Stimulated activated CD8-positive, alpha-beta memory T cell treated with anti-CD3 and anti-CD28 coated beads, Interleukin-15, amount 100 ng/mL, for 48 hours (primary cell): ENCODE data around the gene EFR3B.

Source experiments
- DNase-seq, 2 donors: peaks; one replicate each; pipeline ENCODE4 v3.0.0-alpha.2; 2020; ENCODE audit warnings: low read depth in 2 of 2

The EFR3B gene

DNA sequence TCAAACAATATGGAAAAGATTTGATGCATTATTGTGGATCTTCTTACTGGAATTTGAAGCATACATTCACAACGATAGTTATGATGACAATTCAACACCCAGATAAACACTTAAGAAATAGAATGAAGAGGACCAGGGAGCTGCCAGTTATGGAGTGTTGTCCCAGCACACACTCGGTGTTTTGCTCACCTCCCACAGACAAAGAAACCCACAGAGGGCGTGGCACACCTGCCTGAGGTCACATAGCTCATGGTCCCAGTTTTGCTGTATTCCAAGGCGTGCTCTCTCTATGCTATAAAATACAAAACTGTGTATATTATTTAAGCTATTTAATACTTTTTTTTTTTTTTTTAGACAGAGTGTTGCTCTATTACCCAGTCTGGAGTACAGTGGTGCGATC lies 31.1 kb downstream of the EFR3B start:
- DNase-seq = no peak

DNA sequence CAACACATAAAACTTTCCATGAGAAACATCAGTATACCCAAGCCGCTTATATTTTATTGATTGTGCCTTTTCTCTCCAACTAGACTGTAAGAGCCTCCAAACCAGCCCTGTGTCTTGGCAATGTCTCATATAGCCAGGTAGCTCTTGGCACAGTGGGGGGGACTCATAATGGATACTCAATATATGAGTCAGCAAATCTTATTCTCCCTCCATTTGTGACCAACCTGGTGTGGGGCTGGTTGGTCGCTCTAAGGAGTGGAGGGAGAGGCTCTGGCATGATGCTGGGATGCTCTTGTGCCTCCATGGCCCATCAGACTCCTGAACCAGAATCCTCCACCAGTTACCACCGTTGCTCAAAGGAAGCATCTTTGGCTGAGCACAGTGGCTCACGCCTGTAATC lies 32.0 kb downstream of the EFR3B start:
- no peak for DNase-seq

DNA sequence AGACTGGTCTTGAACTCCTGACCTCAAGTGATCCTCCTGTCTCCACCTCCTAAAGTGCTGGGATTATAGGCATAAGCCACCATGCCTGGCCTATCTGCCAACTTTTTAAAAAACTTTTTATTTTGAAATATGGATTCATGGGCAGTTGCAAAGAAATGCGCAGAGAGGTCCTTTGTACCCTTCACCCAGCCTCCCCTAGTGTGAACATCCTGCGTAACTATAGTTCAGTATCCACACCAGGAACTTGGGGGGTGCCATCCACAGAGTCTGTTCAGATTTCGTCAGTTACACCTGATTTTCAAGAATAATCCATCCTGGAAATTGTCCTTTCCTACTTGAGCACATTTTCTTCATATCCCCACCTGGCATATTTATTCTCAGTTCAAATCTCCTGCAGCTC lies 33.0 kb downstream of the EFR3B start:
- DNase-seq = no peak

DNA sequence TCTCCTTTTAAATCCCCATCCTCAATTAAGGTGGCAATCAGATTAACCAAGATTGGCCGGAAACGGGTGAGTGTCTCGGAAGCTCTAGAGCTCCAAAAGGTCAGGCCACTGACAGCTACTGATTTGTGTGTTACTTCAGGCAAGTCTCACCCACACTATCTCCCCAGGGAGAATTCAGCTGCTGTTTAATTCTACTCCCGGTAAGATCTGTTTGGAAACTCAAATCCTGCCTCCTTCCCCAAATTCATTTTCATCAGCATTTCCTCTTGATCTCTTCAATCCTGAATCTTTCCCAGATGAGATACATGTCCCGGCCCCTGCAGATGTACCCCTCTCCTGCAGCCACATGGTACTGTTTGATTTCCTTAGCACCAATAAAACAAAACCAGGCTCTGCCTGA lies 34.9 kb downstream of the EFR3B start:
- DNase-seq = no peak

DNA sequence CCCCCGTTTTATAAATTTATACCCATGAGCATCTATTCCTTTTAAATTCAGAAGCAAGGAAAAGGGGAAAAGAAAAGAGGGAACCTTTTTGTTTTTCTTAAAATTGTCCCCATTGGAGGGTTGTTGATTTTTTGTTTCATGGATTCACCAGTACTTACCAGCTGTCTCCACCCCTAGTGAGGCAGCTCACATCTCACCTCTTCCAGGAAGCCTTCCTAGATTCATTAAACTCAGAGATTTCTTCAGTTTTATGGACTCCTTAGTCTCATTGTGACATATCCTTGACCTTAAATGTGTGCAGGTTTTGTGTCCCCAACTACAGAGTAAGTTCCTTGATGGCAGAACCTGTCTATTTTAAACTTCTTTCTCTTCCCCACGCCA lies 35.9 kb downstream of the EFR3B start:
- no peak for DNase-seq

DNA sequence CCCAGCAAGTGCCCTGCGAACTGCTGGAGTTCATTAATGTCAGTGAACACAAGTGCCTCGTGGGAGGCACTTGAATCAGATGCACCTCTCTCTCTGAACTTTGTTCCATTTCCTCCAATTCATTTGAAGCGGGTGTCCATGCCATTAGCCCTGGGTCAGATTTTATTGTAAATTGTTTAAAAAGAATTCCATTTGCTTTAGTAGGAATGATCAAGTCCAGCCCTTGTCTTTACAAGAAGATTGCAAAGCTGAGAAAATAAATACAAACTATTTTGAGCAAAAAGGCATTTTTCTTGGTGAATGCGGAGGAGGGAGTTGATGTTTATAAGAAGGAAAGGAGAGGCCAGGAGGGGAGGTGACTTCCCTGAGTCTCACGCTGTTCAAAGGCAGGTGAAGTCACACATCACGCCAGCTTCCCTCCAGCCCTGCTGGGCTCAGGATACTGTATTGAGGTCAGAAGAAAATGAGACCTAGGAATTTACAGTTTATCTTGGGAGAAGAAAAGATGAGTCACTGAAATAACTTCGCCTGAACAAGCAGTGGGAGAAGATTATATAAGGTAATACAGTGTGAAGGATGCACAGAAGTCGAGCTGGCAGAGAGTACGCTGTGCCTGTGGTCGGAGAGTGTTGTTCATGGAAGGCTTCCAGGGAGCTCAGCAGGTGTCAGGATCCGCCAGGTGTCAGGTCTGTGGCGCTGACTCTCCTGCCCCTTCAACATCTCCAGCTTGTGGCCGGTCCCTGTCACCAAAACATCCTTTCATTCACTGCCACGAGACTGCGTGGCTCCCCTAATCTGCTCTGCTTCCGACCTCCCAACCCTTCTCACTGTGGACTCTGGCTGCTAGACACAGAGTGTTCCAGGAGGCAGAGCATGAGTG lies 36.5 kb downstream of the EFR3B start:
- DNase-seq = no peak

DNA sequence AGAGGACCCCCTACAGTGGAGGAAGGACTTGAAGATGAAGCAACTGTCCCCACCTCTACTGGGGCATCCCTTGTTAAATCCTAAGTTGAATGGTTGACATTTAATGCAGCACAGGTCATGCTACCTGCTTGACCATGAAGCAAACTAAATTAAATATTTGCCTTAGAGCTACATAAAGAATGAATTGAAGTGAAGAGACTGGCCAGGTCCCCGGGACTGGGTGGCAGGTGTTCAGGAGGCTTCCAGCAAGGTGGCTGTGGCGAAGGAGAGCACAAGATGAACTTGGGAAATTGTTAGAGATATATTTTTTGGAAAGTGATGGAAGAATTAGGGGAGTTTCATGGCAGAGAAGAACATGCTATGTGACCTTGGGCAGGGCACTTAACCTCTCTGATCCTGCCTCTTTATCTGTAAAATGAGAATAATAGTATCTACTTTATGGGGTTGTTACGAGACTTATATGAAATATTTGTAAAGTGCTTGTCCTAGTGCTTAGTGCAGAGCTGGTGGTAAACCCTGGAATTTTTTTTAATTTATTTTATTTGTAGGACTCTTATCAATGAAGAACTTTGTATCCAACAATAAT lies 37.3 kb downstream of the EFR3B start:
- no peak for DNase-seq

DNA sequence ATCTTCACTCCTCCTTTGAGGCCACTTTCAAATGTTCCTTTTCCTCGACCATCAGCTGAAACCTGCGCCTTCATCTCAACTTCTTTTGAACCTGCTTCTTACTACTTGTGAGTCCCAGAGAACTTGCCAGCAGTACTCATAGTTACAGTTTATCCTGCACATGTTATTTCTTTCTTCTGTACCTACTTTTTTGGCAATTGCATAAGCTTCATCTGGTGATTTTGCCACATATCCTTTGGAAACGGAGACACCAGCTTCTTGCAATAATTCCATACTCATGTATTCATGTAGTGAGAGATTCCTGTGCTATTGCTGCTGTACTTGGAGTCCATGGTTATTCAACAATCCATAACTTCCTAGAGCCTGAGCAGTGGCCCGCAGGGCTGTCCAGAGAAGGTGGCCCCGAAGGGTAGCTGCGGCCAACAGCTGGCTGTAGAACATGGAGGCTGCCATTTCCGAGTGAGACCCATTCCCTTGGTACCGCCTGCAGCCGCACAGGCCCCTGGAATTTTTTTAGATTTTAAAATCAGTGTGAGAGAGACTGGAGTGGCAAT lies 39.4 kb downstream of the EFR3B start:
- no peak for DNase-seq

DNA sequence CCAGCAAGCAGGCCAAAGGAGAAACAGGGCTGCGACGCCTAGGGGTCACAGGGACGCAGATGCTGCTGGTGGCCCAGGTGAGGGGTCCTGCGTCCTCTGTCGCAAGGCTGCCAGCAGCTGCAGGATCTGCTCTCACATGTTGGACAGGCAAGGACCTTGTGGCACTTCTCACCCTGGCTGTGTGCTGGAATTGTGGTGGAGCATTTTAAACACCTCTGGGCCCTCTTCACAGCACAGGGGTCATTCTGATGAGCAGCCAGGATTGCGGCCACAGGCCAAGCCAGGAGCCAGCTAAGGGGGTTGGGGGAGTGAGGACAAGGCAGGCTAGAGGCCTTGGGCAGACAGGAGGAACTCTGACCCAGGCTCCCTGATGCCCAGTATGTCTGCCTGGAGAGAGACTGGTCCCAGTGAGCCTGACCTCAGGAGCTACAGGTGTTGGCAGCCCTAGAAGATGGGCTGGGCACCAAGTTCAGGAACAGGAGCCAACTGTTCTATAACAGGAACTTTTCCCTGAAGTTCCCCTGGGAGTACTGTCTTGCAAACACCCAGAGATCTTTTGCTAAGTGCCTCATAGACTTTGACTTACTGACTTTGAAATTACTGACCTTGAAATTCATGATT lies 40.2 kb downstream of the EFR3B start:
- DNase-seq = no peak

DNA sequence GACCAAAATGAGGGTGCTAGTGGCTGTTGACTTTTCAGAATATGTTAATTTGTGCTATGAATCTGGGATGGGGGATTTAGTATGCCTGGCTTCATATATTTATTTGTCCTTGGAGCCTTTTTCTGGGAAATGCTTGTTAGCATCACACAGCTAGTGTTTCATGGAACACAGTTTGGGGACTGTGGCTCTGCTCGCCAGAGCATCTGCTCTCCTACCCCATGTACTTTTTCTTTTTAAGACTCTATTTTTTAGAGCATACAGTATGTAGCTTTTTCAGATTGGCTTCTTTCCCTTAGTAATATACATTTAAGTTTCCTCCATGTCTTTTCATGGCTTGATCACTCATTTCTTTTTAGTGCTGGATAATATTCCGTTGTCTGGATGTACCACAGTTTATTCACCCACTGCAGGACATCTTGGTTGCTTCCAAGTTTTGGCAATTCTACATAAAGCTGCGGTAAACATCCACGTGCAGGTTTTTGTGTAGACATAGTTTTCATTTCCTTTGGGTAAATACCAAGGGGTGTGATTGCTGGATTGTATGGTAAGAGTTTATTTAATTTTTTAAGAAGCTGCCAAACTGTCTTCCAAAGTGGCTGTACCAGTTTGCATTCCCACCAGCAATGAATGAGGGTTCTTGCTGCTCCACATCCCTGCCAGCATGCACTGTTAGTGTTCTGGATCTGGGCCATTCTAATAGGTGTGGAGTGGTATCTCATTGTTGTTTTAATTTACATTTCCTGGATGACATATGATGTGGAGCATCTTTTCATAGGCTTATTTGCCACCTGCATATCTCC lies 44.1 kb downstream of the EFR3B start:
- DNase-seq = no peak

DNA sequence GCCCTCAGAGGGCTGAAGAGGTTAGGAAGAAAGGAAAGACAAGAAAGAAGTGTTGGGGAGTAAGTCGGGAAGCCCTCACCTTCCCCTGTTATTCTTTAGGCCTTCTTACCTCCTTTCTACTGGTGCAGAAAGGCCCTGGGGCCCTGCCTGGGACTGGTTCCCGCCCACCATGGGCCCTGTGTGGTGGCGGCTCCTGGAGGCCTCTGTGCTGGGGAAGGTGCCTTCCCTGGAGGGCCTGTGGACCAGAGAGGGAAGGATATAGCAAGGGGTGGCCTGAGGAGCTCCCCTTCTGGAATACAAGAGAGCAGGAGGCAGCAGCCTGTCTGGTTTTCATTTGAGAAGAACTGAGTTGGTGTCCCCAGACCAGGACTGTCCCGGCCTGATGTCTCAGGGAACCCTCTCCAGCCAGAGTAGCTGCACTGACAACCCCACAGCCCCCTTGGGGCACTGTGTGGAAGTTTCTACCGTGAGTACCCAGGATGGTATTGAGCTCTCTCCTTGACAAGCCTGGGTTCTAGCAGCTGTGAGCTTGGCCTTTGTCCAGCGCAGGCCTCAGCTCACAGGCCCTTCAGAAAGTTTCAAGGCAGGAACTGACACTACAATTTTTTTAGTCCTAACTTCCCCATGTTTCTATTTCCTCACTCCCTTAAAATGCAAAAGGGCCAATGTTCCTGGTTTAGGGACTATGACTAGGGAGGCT lies 47.1 kb downstream of the EFR3B start:
- DNase-seq = no peak

DNA sequence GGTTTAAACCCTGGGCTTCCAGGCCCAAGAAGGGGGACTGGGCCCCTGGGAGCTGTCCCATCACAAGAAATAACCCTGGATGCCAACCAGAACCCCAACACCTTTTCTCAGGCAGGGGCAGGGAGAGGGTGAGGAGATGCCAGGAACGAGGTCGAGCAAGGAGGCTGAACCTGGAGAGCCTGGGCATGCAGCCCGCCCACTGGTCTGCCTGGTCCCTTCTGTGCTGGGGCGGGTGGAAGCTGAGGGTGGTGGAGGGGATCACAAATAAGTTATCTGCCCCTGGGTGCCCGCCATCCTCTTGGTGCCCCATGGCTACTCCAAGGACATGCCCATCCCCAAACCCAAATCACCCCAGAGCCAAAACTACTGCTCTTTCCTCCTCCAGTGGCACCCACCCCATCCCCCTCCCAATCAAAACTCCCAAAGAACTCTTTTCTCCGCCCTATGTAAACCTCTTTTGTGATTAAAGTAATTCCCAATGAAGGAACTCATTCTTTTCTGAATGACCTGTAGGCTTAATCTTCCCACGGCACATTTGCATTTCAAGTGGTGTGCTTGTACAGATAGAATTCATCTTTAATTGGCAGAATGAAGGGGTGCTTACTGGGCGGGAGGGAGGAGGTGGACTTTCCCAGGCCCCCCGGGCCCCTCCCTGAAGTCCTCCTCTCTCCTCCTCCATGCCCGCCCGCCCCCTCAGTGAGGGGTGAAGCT lies 47.9 kb downstream of the EFR3B start:
- DNase-seq = no peak

DNA sequence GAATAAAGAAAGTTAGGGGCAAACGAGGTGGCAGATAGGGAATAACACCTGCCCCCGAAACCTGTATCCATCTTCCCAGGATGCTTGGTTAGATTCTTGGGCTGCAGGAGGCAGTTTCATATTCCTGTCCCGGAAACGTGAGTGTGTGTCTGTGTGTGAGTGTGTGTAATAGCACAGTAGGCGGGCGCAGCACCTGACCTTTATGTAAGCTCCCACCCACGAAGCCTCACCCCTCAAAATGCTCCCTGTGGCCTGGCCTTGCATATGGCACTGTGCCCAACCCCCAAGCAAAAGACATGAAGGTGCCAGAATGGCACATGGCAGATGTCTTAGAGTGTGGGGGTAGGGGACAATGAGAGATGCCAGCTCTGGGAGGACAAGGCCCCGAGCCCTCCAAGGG lies 48.9 kb downstream of the EFR3B start:
- no peak for DNase-seq

DNA sequence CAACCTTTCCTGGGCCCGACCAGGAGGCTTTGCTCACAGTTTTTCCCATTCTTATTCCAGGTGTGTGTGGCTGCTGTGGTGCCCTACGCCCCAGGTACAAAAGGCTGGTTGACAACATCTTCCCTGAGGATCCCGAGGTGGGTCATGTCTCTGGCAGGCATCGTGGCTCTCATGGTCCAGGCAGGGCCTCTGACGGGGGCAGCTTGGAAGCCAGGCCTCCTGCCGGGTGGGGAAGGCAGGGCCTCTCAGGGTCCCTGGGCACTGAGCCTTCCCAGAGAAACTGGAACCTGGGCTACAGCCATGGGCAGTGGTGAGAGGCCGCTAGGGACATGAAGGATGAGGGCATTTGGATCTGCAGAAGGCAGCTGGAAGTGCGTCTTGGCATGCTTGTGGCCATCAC lies 49.4 kb downstream of the EFR3B start:
- no peak for DNase-seq

DNA sequence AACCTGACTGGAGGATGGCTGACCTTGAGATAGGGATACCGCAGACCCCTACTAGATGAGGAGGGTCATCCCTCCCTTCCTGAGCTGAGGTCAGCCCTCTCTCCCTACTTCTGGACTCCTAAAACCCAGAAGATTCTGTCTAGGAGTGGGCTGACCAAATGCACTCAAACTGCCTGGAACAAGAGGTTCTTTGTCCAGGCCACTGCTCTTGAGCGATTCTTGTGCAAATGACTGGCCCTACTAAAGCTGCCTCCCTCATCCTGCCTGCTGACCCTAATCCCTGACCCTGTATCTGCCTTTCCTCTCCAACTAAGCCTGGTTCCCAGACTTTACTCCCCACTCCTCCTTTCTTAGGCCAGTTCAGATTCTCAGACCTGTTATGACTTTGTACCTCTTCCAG lies 56.2 kb downstream of the EFR3B start:
- DNase-seq = no peak

DNA sequence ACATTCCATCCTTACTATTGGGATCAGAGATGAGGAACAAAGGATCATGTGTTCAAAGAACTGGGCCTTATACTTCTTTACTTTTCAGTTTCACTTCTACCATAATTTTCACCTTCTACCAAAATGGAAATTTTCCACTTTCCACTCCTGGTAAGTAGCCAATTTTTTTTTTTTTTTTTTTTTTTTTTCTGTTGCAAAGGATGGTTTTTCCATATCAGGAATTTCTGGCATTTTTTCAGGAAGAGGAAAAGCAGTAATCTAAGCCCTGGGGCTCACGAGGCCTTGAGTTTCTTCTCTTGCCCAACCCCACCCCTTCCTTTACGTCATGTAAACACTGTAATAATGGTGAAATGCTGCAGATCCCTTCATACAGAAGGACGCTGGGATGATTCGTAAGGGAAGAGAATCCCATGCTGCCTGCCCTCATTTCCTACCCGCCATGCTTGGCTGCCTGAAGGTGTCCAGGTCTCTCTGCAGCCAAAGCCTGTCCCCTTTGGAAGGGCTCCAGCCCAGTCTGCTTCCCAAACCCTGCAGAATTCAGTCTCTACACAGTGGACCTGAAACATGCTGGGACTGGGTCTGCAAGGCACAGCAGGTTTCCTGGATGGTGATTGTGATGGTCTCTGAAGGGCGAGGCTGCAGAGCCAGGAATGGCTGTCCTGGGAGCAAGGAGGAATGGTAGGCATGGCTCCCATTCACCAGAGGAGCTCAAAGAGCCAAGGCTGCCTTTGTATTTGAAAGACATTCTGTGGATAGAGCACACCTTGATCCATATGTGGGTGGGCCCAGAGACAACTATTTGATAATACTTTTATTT lies 57.0 kb downstream of the EFR3B start:
- no peak for DNase-seq

DNA sequence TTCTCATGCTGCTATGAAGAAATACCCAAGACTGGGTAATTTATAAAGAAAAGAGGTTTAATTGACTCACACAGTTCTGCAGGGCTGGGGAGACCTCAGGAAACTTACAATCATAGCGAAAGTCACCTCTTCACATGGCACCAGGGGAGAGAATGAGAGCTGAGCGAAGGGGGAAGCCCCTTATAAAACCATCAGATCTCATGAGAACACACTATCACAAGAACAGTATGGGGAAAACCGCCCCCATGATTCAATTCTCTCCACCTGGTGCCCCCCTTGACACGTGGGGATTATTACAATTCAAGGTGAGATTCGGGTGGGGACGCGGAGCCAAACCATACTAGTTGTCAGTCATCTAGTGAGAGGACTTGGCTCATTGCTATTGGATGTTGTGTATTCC lies 60.5 kb downstream of the EFR3B start:
- DNase-seq = peak; percentile 16 to 37

DNA sequence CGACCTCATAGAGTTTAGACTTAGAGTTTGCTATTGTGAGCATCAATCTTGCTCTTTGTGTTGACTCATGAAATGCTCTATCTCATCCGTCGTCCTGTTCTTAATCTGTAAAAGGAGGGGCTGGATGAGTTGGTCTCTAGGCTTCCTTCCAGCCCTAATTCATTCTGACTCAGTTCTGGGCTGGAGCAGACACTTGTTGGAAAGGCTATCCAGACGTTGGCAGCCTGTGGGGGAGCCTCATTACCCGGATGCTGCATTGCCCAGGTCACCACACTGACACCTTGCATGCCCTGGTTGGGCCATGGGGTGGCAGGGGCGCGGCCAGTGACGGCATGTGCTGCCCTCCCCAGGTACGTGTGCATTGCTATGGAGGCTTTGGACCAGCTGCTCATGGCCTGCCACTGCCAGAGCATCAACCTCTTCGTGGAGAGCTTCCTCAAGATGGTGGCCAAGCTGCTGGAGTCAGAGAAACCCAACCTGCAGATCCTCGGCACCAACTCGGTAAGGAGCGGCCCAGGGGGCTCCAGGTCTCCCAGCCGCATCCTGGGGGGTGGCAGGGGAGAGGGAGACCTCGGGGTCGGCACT lies 61.5 kb downstream of the EFR3B start:
- DNase-seq = no peak

DNA sequence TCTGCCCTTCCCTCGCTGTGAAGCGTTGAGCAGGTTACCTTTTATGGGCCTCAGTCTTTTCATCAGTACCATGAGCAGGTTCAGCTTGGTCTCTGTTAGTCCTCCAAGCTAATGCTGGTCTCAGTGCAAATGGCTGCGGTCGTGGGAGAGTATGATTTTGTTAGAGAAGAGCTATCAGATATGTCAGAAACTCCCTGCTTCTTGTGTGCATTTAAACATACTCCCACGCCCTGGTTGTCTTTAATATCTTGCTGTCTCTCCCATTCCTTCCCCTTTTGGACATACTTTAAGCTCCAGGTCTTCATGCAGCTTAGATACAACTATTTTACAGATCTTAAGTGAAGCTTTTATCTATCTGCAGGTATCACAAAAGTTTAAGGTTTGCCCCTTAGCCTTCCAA lies 62.9 kb downstream of the EFR3B start:
- DNase-seq = no peak
